NCI-H2107 (cell line): ENCODE measurements around the gene CAMKMT.

Source experiments
- DNase-seq: peaks from one replicate; lab custom pipeline; 2025; lab: John Stamatoyannopoulos, UW

Gene CAMKMT

DNA sequence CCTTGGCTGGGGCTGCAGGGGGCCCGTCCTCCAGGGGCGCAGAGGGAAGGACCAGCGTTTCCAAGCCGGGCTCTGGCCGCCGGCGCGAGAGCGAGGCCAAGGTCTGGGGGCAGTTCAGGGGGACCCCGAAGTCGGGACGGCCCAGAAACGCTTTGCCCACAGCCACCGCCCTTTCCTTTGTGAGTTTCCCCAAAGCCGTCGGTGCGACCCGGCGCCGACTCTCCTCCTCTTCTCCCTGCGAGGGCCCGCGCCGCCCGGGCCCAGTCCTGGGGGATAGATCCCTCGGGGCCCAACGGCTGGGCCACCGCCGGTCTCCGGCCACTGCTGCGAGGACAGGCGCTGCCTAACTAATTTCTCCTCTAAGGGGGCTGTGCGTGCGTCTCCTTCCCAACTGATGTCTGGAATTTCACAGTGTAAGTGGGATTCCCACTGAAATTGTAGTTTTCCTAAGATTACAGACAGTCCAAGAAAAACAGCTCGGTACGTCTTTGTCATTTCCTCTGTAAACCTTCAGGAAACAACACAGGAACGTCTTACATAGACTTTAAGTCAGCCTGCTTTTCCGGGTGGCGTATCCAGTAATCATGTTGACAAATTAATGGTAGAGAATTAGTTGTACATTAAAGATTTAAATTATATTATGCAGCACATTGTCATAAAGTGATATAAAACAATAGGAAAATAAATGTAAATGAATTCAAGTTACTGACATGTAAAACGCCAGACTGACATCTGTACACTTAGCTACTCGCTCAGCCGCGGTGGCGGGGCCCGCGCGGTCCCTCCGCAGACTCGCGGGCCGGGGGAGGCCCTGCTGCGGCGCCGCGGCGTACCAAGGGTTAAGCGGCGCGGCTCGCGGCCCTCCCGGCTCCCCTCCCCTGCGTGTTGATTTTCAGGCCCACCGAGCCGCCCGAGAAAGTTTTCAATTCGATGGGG, 440.4 kb downstream of the CAMKMT start:
- no peak for DNase-seq

DNA sequence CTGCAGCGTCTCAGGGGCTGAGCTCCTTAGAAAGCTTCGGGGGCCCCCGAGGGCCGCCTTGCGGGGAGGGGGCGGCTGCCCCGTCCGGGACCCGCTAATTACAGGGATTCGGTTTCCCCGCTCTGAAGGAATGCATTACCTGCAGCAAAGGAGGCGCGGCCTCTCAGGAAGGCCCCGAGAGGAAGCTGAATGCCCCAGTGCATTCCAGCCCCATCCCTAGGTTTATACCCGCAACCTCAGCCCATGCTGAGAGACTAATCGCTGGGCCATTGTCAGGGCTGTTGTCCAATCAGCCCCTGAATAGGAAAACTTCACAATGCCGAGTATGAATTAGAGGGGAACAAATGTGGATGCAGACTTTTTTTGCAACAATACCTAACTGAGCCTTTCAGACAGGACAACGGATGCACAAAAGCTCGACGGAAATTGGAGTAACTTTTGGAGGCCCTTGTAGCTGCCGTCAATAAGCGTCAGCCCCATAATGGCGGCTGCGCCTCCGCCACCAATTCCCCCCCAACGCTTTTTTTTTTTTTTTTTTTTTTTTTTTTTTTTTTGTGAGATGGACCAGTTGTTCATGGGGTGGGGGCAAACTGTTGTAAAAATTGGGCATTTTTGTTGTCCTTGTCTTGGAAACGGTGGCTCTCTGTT, 441.2 kb downstream of the CAMKMT start:
- DNase-seq = no peak

DNA sequence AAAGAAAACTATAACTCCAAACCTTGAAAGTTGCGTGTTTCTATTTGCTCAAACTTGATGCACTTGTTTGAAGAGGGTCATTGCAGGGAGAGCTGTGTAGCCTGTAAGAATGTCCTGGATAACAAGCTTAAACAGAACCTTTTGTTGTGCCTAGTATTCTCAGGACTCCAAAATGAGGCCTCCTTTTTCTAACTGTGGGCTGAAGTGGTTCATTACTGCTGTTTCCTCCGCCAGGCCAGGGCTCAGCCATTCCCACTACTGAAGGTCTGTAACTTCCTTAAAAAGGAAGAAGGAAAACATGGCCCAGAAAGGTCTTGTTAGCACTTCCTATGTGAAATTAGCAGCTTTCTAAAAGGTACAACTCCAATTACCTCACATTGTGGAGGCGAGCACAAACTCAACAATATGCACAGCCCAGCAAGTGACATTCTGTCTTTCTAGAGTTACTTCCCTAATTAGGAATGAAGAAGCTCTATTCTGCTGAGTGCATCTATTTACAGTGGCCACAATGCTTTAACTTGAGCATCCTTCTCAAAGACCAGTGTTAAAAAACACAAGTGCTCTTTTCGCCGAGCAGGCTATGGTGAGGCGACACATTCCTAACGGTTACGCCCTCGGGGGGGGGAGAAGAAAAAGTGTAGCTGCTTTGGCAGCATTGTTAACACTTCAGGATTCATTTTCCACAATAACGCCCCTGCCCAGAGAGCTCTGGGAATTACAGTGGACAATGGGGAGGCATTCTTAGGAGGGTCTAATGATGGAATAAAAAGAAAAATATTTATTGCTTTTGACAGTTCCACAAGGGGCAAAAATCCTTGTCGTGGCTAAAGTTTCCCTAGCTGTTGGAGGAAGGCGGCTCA, 442.9 kb downstream of the CAMKMT start:
- DNase-seq = no peak

DNA sequence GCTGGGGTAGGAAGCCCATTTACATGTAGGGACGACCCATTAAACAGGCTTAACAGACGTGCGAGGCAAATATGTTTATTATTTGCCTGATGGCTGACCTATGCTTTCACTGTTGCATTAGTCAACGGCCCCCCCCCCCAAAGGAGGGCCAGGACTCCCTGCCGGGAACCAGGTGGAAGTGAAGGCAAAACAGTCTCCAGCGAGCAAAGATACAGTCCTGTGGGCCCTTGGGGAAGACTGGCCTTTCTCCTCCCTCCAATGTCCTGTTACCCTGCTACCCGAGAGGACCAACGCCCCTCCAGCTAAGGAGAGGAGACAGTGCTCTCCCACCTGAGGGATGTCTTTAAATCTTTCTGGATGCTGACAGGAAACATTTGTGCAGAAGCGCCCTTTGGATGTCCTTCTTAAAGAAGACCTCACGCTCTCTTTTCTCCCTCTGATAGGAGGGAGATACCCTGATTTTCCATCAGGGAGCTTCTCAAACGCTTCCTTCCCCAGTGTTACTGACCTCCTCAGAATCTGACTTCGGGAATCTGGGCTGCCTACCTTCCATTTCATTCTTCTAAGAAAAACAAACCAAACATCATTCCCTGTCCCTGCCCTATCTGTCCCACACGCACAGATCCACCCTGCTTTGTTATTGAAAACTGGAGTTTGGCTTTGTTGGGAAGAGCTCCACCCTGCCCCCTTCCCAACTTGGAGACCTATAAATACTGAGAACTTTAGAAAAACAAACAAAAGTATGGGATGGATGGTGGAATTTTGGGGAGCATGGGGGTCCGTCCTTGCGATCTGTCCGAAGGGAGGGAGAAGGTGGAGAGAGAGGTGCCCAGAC, 443.9 kb downstream of the CAMKMT start:
- DNase-seq = no peak

DNA sequence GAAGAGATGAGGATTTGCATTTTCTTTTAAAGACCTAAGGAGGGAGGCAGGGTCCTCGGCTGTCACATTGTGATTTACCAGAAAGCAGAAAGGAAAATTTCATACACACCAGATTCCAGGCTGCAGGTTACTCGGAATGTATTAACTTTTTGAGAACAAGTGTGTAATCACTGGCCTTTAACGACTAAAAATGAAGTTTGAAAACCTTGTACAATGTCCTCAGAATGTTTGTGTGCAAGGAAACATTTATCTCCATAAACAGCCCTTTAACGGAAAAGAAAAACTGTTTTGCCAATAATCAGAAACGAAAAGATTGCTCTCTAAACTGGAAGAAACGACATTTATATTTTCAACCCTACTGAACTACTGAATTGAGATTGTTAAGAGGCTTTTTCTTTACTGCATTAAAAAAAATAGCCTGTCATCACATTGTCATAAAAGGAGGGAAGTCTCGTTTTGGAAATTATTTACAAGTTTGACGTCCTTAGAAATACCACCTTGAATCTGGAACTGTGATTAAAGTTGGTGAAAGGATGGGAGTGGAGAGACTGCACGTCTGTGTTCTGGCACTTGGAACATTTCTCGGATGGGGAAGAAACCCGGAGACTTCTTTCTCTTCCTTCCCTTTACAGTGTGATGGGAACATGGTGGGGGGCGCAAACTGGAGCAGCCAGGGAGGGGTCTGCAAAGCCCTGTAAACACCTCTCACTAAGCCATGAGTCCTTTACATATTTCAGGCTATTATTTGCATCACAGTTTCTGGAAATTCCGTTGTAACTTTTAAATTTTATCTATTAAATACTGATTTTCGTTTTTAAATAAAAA, 445.7 kb downstream of the CAMKMT start:
- DNase-seq = no peak

DNA sequence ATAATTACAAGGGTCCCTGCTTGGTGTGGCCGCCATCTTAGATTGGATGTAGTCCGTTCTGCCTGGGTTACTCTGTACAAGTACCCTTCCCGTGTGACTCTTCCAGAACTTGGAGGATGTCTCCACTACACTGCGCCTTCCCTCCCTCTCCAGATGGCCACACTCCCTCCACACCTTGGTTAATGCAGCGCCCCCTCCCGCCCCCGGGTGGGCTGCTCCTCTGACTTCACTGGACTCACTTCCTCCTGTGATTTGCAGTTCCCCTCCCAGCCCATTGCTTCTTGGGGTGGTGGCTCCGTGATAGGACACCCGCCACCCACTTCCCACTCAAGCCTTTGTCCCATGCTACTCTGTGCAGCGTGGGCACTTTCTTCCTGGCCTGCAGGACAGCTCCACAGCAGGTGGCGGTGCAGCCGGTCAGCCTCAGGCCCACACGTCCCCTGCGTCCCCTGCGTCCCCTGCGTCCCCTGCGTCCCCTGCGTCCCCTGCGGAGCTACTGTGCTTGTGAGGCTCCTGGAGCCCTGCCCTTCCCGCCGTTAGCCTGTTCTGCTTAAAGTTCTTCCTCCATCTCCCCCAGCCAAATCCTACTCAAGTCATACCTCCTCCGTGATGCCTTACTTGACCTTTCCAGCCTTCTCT, 449.3 kb downstream of the CAMKMT start:
- DNase-seq = no peak

DNA sequence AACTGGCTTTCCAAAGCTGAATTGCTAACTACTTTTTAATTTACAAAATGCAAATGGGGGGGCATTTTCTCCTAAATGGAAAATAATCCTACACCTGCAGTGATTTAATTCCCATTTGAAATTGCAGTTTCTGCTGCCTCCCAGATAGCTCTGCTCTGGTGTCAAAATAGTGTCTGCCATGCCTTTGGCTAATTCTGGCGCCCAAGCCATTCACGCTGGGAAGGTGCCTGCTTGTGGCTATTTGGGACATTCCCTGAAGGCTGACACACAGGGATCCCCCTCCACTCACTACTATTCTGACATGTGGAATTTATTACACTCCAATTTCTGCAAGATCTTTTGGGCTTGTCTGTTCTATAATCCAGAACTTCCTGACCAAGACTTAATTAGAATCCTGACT, 451.4 kb downstream of the CAMKMT start:
- DNase-seq = no peak

DNA sequence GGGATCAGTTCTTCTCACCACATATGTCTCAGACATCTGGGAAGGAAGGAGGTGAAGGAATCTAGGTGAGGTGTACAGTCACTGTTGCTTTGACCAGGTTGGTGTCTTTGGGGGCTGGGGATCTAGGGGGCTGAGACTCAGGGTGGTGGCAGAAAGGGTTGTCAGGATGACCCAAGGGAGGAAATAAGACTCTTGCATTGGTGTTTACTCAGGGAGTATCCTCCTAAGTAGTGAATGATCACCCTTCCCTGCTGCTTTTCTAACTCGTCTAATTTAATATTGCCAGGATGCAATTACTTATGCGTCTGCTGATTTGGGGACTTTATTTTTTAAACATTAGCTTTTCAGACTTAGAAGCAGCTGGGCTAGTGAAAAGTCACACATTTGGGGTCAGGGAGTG, 451.9 kb downstream of the CAMKMT start:
- no peak for DNase-seq

DNA sequence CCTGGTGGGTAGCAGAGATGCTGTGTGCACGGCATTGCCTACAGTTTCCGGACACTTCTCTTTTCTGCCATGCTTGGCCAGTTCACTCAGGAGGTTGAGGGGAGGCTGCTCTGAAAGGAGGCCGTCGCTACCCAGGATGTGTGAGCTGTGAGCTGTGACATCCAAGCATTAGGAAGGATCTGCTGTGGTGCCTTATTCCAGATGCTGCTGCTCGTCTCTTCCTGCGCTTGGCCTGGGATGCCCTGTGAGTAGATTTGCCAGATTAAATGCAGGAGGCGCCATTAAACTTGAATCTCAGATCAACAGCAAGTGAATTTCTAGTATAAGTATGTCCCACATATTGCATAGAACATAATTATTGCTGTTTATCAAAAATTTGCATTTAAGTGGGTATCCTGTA, 455.5 kb downstream of the CAMKMT start:
- no peak for DNase-seq

DNA sequence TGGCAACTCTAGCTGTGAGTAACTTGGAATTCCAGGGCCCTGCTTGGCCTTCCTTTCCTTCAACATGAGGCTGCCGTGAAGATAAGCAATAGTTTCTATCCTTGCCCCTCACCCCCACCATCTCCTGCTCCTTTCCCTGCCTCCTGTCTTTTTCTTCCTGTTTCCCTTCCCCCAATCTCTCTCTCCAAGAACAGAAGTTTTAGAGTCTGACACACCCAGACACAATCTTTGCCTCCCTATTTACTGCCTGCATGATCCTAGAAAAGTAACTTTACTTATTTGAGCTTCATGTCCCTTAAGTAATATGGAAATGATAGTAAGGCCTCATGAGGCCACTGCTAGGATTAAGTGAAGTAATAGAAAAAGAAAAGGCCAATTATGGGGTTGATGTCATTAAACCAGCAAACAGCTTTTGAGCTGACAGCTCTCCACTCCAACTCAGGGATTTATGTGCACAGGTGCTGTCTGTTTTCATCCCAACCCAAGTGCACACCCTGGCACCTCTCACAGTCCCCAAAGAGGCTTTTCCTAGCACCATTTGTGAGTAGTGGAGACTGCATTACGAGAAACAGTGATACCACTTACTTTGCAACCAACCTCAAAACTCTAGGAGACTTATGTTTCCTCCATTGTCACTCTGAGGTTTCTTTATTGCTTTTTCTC, 456.1 kb downstream of the CAMKMT start:
- DNase-seq = no peak

DNA sequence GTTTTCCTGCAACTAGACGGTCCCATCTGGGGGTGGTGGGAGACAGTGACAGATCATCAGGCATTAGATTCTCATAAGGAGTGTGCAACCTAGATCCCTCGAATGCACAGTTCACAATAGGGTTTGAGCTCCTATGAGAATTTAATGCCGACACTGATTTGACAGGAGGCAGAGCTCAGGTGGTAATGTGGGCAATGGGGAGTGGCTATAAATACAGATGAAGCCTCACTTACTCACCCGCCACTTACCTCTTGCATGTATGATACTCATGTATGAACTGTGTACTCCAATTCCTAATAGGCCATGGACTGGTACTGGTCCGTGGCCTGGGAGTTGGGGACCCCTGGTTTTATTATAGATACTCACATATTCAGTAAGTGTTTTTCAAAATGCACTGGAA, 457.3 kb downstream of the CAMKMT start:
- no peak for DNase-seq

DNA sequence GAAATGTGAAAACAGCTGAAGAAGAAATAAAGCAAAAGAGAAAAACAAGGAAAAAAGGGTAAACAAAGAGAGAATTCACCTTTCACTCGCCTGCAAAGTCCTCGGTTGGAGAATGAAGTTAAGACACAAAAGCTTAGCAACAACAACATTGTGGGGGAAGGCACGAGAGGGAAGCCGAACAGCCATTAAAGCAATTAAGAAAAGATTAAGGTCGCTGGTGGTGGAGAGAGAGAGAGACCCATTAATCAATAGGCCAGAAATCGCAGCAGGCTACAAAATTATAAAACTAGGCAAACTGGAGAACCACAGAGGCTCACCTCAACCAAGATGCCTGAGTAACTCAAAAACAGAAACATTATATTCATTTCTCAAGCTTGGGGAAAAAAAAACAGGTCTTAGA, 459.8 kb downstream of the CAMKMT start:
- DNase-seq = no peak

DNA sequence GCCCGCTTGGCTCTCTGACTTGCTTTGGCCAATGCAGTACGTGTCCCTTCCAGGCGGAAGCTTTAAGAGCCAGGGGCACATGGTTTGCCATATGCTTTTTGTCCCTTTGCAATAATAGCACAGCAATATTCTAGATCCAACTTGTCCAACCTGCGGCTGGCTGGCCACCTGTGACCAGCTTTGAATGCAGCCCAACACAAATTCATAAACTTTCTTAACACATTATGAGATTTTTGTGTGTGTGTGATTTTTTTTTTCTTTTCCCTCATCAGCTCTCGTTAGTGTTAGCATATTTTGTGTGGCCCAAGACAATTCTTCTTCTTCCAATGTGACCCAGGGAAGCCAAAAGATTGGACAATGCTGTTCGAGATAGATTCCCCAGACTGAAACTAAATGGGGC, 460.4 kb downstream of the CAMKMT start:
- DNase-seq = no peak
